ENCODE measurements around the gene UBE2E1. TPM values are rescaled to one million over a fixed set of nuclear protein-coding genes. Genes with fewer than 3 reads are reported as not detected.

The UBE2E1 gene
- total and polyA plus RNA-seq, 2 experiments from 2014 or later = 39.9 to 120 TPM

GRCh38 chr3:23900744-23901143 is 95.0 kb downstream of the UBE2E1 start:
- H3K27ac ChIP-seq (ENCODE audit: low read depth) = no peak overlapping the region
- Mint-ChIP-seq H3K4me3 (no peak overlapping the region), H3K9me3 (peaks cover 28% of the 10 kb centered on the region), H3K27me3 (ENCODE audit: insufficient read depth, low read depth, poor library complexity) (peaks cover 8% of the 10 kb centered on the region), H3K36me3 (ENCODE audit: low read depth) (peaks cover 82% of the 10 kb centered on the region), H3K4me1 (no peaks in the 10 kb centered on the region; the same call in 2 of the 3 replicates), H3K27ac (no peak overlapping the region)
- H3K36me3 ChIP-seq (ENCODE audit: insufficient read depth) = peaks cover 20% of the 10 kb centered on the region; the same call in 1 of the 2 replicates
- no peaks in the 10 kb centered on the region for H3F3A ChIP-seq (replicated peaks; ENCODE audit: low read depth)
- no peaks in the 10 kb centered on the region for H3K9me2 ChIP-seq (ENCODE audit: insufficient read depth)
- no peak overlapping the region for H3K4me2 ChIP-seq
- no peak overlapping the region for H3K4me3 ChIP-seq
- H2AFZ ChIP-seq = no peak overlapping the region
- no peak for ATAC-seq
- no peak for TF ChIP-seq ZNF331 (CRISPR knock-in tag; IDR thresholded peaks at IDR 0.05; ENCODE audit: low read depth)
- no peak for TF ChIP-seq CREB1 (CRISPR knock-in tag; IDR thresholded peaks at IDR 0.05; ENCODE audit: low read depth)
- no peak for TF ChIP-seq REST (IDR thresholded peaks at IDR 0.05; ENCODE audit: unreplicated experiment)
- no peak for TF ChIP-seq ZNF114 (CRISPR knock-in tag; IDR thresholded peaks at IDR 0.05)
- no peak for TF ChIP-seq EZH2 (IDR thresholded peaks at IDR 0.05; ENCODE audit: low read depth, unreplicated experiment)
- H4K20me1 ChIP-seq (replicated peaks; ENCODE audit: insufficient read depth) = peaks cover 6% of the 10 kb centered on the region; the same call in 1 of the 2 replicates
- no peaks in the 10 kb centered on the region for H3K79me2 ChIP-seq (replicated peaks; ENCODE audit: insufficient read depth)
- no peak for DNase-seq (ENCODE audit: low spot score)
- H3K4me1 ChIP-seq (ENCODE audit: insufficient read depth) = no peaks in the 10 kb centered on the region
- no peaks in the 10 kb centered on the region for H3K27me3 ChIP-seq (ENCODE audit: insufficient read depth)

GRCh38 chr3:23904545-23904944 is 98.8 kb downstream of the UBE2E1 start:
- H3K27ac ChIP-seq (ENCODE audit: low read depth) = no peak overlapping the region
- H3K79me2 ChIP-seq (replicated peaks; ENCODE audit: insufficient read depth) = no peaks in the 10 kb centered on the region
- no peak overlapping the region for H2AFZ ChIP-seq
- Mint-ChIP-seq H3K36me3 (ENCODE audit: low read depth) (peaks cover 57% of the 10 kb centered on the region), H3K27ac (no peak overlapping the region), H3K9me3 (peaks cover 3% of the 10 kb centered on the region), H3K27me3 (ENCODE audit: insufficient read depth, low read depth, poor library complexity) (peaks cover 1% of the 10 kb centered on the region), H3K4me1 (no peaks in the 10 kb centered on the region; the same call in 2 of the 3 replicates), H3K4me3 (no peak overlapping the region)
- H4K20me1 ChIP-seq (replicated peaks; ENCODE audit: insufficient read depth) = peaks cover 6% of the 10 kb centered on the region; the same call in 1 of the 2 replicates
- TF ChIP-seq POLR2AphosphoS5 (IDR thresholded peaks at IDR 0.05; ENCODE audit: low read depth) (no peak), CREB1 (CRISPR knock-in tag; IDR thresholded peaks at IDR 0.05; ENCODE audit: low read depth) (no peak), CTCF (conservative IDR thresholded peaks at IDR 0.05; ENCODE audit: low read depth in 2 of 2) (no peak), ZNF114 (CRISPR knock-in tag; IDR thresholded peaks at IDR 0.05) (no peak), JUNB (IDR thresholded peaks at IDR 0.05; ENCODE audit: unreplicated experiment) (no peak), STAT1 (IDR thresholded peaks at IDR 0.05; ENCODE audit: unreplicated experiment) (no peak), REST (IDR thresholded peaks at IDR 0.05; ENCODE audit: unreplicated experiment) (no peak), EZH2phosphoT487 (IDR thresholded peaks at IDR 0.05; ENCODE audit: unreplicated experiment) (no peak), ETS1 (IDR thresholded peaks at IDR 0.05) (no peak), ZNF331 (CRISPR knock-in tag; IDR thresholded peaks at IDR 0.05; ENCODE audit: low read depth) (no peak), NANOG (IDR thresholded peaks at IDR 0.05; ENCODE audit: borderline replicate concordance) (no peak), EZH2 (IDR thresholded peaks at IDR 0.05; ENCODE audit: low read depth, unreplicated experiment) (no peak)
- H3K9me2 ChIP-seq (ENCODE audit: insufficient read depth) = no peaks in the 10 kb centered on the region
- no peaks in the 10 kb centered on the region for H3F3A ChIP-seq (replicated peaks; ENCODE audit: low read depth)
- DNase-seq (ENCODE audit: low spot score) (no peak), ATAC-seq (no peak)
- H3K4me2 ChIP-seq = no peak overlapping the region
- H3K36me3 ChIP-seq (ENCODE audit: insufficient read depth) = peaks cover 7% of the 10 kb centered on the region; the same call in 1 of the 2 replicates
- H3K4me1 ChIP-seq (ENCODE audit: insufficient read depth) = no peaks in the 10 kb centered on the region
- no peaks in the 10 kb centered on the region for H3K27me3 ChIP-seq (ENCODE audit: insufficient read depth)
- H3K4me3 ChIP-seq = no peak overlapping the region

Data from GM23338 (cell line).